NT2/D1 (cell line): ENCODE results near the gene ARPIN.

Source experiments
- SUZ12 ChIP-seq: IDR thresholded peaks from 2 replicates; pipeline ENCODE4 v1.6.1; 2011; ENCODE audit not compliant: insufficient read length, insufficient read depth; ENCODE audit errors: extremely low read depth
- ZNF274 ChIP-seq: IDR thresholded peaks from 2 replicates; pipeline ENCODE4 v1.6.1; 2011; ENCODE audit warnings: mild to moderate bottlenecking, low read depth, low read length

DNA sequence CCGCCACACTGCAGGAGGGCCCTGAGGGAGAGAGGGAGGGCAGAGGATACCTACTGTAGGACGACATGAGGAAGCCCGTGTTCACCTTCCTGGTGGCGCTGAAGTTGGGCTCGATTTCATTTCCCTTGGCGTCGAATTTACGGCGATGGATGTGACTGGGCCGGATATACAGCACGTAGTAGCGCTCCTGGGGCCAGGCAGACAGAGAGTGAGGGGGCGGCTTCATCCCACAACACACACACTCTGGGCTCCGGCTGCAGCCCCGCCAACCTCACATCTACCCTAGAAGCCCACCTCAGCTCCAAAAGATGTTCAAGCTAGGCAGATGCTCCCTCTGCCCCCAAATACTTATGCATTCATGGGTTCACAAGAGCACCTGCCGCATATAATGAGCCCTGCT is 4.5 kb downstream of the ARPIN start:
- no peak for TF ChIP-seq ZNF274
- no peak for TF ChIP-seq SUZ12
